Left hindlimb (tissue), 1 donor: Measurements from ENCODE around the gene DIS3L2.
"Not testable (repeated sequence)": the region's sequence is repeated elsewhere in the genome, so short reads cannot be mapped to it uniquely, and the experiment has no call there.

Source experiments
- DNase-seq: peaks from one replicate; pipeline ENCODE4 v3.0.0-alpha.2; 2018

Gene DIS3L2

GRCh38 chr2:232126301-232127099 lies 165.0 kb downstream of the DIS3L2 start:
- no peak for DNase-seq

GRCh38 chr2:232129483-232129882 lies 168.0 kb downstream of the DIS3L2 start:
- no peak for DNase-seq

- DNase-seq, result no peak
Measured at GRCh38 chr2:232132181-232132580, 170.7 kb downstream of the DIS3L2 start.

- DNase-seq, result no peak
Measured at GRCh38 chr2:232133078-232133477, 171.6 kb downstream of the DIS3L2 start.

GRCh38 chr2:232134939-232135338 lies 173.4 kb downstream of the DIS3L2 start:
- no peak for DNase-seq

GRCh38 chr2:232137356-232138147 lies 176.0 kb downstream of the DIS3L2 start:
- no peak for DNase-seq

- DNase-seq, result no peak
Measured at GRCh38 chr2:232138441-232138840, 176.9 kb downstream of the DIS3L2 start.

- DNase-seq, result no peak
Measured at GRCh38 chr2:232139171-232139594, 177.7 kb downstream of the DIS3L2 start.

- DNase-seq, result no peak
Measured at GRCh38 chr2:232139786-232140562, 178.5 kb downstream of the DIS3L2 start.

GRCh38 chr2:232141591-232141990 lies 180.1 kb downstream of the DIS3L2 start:
- no peak for DNase-seq

- DNase-seq, result no peak
Measured at GRCh38 chr2:232142049-232142448, 180.5 kb downstream of the DIS3L2 start.

- DNase-seq, result no peak
Measured at GRCh38 chr2:232142502-232142901, 181.0 kb downstream of the DIS3L2 start.

- DNase-seq, result no peak
Measured at GRCh38 chr2:232146294-232146693, 184.8 kb downstream of the DIS3L2 start.

GRCh38 chr2:232147440-232148077 lies 186.0 kb downstream of the DIS3L2 start:
- no peak for DNase-seq

GRCh38 chr2:232162187-232162586 lies 200.7 kb downstream of the DIS3L2 start:
- no peak for DNase-seq

GRCh38 chr2:232170396-232170795 lies 208.9 kb downstream of the DIS3L2 start:
- DNase-seq, result no peak

- DNase-seq, result no peak
Measured at GRCh38 chr2:232174662-232175061, 213.1 kb downstream of the DIS3L2 start.

GRCh38 chr2:232176587-232176986 lies 215.1 kb downstream of the DIS3L2 start:
- DNase-seq, result not testable (repeated sequence)

GRCh38 chr2:232183279-232183678 lies 221.8 kb downstream of the DIS3L2 start:
- no peak for DNase-seq

- no peak for DNase-seq
Measured at GRCh38 chr2:232184346-232184745, 222.8 kb downstream of the DIS3L2 start.

- DNase-seq, result no peak
Measured at GRCh38 chr2:232190796-232191195, 229.3 kb downstream of the DIS3L2 start.

GRCh38 chr2:232195487-232195886 lies 234.0 kb downstream of the DIS3L2 start:
- no peak for DNase-seq

GRCh38 chr2:232196802-232197201 lies 235.3 kb downstream of the DIS3L2 start:
- DNase-seq, result no peak
